Hematopoietic multipotent progenitor cell treated with erythropoietin and hydrocortisone succinate and interleukin-3 and kit ligand, for 4 days (in vitro differentiated cells): ENCODE data around the gene GH2.
"Not testable (repeated sequence)": the region's sequence is repeated elsewhere in the genome, so short reads cannot be mapped to it uniquely, and the experiment has no call there.

Source experiments
- DNase-seq: peaks from one replicate; pipeline ENCODE4 v3.0.0-alpha.2; 2015

Gene GH2

GRCh38 chr17:63881935-63882601, at the start of gene GH2:
Gene GH2, minus strand, starts transcription at chr17:63881944. Its CDS starts 143 bp downstream, at chr17:63881801.
- DNase-seq = peak; percentile 69

DNA sequence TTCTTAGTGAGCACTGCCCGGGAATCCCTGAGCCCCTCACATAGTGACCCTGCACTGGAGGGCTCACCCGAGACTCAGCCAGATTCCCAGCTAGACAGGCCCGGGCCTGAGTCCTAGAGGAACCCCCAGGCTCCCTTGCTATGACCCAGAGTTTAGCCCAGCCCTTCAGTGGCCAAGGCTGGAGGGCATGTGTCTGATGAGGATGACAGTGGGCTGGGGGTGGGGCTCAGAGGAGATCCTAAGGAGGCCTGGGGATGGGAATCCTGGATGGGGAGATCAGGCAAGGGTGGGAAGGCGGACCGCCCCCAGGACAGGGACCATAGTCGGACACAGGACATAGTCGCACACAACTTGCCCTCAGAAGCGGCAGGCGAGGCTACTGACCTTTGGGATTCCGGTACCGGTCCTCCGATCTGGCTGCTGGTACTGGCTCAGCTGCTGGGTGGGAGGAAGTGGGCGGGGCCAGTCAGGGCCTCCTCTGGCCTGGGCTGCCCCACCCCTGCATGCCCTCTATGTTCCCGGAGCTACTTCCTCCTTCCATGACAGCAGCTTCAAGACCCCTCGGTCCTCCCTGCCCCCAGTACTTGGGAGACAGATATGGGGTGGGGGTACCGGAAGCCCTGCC, 49.3 kb upstream of the GH2 start:
- peak; percentile 81 for DNase-seq

- DNase-seq = no peak
These were observed 48.4 kb upstream of the GH2 start for GRCh38 chr17:63929860-63930766.

- no peak for DNase-seq
These were observed 47.4 kb upstream of the GH2 start for GRCh38 chr17:63928966-63929695.

GRCh38 chr17:63928172-63928666, 46.5 kb upstream of the GH2 start:
- DNase-seq = no peak

DNA sequence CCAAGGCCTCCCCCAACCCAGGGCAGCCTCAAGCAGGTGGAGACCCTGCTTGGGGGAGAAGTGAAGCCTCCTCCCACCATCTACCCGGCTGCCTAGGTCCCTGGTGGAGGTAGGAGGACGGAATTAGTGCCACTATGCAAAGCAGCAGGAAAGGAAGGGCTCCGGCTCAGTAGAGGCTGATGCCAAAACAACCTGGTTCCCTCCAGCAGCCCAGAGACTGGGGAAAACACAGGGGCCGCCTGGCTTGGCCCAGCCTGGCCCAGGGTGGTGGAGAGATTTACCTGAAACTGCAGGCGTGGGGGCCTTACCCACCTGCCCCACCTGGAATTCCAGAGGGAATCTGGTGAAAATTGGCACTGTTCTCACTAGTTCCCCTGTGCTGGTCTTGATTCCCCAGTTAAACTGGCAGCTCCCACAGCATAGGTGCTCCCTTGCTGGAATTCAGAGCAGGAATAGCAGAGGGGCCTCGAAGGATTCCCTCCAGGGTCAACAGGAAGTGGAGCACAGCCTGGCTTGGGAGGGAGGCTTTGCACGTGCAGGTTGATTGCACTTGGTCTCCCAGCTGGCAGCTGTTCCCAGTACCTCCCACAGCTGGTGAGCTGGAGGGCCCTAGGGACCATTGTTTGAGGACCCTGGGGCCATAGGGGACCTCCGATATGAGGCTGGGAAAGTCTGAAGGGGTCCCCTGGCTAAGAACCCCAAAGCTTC, 45.9 kb upstream of the GH2 start:
- no peak for DNase-seq

GRCh38 chr17:63926164-63926563, 44.4 kb upstream of the GH2 start:
- no peak for DNase-seq

- no peak for DNase-seq
These were observed 43.9 kb upstream of the GH2 start for GRCh38 chr17:63925615-63926014.

- DNase-seq = not testable (repeated sequence)
These were observed 40.7 kb upstream of the GH2 start for GRCh38 chr17:63922402-63922801.

DNA sequence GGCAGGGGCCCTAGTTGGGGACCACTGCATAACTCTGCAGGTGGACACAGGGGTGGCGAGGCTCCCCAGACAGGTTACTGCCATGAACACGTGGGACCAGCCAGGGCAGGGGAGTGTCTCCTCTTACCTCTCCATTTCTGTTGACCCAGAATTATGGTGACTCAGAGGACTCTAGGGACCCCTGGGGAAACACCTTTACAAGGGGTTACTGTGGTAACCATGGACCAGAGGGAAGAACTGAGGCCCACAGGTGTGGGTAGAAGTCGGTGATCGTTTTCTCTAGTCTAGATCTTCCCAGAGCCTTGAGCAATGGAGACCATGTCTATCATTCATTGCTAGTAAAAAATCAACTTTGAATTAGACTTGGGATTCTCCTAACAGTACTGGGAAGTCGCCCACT, 39.0 kb upstream of the GH2 start:
- not testable (repeated sequence) for DNase-seq

GRCh38 chr17:63920050-63920449, 38.3 kb upstream of the GH2 start:
- DNase-seq = not testable (repeated sequence)

DNA sequence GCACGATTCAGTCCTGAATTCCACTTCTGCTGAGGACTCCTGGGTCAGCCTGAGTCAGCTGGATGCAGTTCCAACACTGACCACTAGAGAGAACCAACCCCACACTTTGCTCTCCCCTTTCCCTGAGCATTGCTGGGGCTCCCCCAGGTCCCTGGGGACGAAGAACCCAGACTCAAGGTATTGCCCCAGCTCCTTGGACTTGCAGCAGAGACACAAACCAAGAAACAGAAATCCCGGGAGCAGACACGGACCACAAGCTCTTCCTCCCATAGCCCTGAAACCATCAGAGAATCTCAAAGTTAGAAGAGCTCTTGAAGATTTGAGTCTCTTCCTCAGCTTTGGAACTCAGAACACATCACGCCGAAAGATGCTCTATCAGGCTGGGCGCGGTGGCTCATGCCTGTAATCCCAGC, 37.6 kb upstream of the GH2 start:
- DNase-seq = peak; percentile 80

DNA sequence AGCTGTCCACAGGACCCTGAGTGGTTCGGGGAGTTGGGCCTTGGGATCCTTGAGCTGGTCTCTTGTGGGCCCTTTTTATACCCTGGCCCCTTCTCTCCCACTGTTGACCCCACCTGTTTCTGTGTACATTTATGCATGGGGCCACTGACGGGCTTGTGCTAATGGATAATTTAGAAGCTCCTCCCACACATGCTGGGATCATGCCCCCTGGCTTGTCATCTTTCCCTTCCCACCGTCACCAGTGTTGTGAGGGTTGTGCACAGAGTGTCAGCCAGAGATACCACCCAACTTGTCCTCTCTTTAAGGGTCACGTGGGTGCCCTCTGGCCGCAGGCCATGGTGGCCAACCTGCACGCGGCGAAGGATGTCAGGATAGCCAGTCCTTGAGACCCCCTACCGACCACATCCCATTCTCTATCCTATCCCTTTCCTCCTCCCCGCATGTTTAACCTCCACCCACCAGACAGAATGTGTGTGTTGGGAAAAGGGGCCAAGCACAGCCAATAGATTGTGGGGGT, 37.1 kb upstream of the GH2 start, which contains the start of gene GH1:
Gene GH1, minus strand, starts transcription at position 51 of the 517 bp plus-strand sequence. CDS start 63 bp downstream, outside the sequence.
- not testable (repeated sequence) for DNase-seq

GRCh38 chr17:63918305-63918704, 36.6 kb upstream of the GH2 start:
- no peak for DNase-seq

- no peak for DNase-seq
These were observed 35.9 kb upstream of the GH2 start for GRCh38 chr17:63917646-63918045.

GRCh38 chr17:63917206-63917605, 35.5 kb upstream of the GH2 start:
- not testable (repeated sequence) for DNase-seq

DNA sequence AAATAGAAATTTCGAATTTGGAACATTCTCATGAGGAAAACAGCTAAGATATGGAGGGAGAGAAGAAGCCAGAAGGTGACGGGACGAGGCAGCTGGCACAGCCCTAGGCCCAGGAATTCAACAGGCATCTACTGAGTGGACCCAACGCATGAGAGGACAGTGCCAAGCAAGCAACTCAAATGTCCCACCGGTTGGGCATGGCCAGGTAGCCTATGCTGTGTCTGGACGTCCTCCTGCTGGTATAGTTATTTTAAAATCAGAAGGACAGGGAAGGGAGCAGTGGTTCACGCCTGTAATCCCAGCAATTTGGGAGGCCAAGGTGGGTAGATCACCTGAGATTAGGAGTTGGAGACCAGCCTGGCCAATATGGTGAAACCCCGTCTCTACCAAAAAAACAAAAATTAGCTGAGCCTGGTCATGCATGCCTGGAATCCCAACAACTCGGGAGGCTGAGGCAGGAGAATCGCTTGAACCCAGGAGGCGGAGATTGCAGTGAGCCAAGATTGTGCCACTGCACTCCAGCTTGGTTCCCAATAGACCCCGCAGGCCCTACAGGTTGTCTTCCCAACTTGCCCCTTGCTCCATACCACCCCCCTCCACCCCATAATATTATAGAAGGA, 34.9 kb upstream of the GH2 start:
- no peak for DNase-seq

GRCh38 chr17:63915753-63916152, 34.0 kb upstream of the GH2 start:
- DNase-seq = not testable (repeated sequence)

DNA sequence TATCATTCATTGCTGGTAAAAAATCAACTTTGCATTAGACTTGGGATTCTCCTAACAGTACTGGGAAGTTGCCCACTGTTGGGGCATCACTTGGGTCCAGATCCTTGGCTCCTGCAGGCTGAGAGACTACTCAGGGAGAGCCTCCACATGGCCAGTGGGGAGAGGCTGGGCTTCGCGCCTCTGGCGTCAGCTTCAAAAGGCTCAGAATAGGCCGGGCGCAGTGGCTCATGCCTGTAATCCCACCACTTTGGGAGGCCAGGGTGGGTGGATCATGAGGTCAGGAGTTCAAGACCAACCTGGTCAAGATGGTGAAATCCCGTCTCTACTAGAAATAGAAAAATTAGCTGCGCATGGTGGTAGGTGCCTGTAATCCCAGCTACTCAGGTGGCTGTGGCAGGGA, 32.7 kb upstream of the GH2 start:
- no peak for DNase-seq

- peak; percentile 61 for DNase-seq
These were observed 29.9 kb upstream of the GH2 start for GRCh38 chr17:63911657-63912100.

DNA sequence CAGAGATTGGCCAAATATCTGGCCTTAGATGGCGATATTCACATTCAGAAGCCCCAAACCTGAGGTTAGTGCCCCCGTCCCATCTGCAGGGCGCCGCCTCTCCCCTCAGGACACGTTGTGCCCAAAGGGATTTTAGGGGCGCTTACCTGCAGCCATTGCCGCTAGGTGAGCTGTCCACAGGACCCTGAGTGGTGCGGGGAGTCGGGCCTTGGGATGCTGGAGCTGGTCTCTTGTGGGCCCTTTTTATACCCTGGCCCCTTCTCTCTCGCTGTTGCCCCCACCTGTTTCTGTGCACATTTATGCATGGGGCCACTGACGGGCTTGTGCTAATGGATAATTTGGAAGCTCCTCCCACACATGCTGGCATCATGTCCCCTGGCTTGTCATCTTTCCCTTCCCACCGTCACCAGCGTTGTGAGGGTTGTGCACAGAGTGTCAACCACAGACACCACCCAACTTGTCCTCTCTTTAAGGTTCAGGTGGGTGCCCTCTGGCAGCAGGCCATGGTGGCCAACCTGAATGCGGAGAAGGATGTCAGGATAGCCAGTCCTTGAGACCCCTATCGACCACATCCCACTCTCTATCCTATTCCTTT, 29.4 kb upstream of the GH2 start, which contains the start of gene CSHL1:
Gene CSHL1, minus strand, starts transcription at position 218 of the 595 bp plus-strand sequence. Its CDS starts 62 bp downstream, at position 156.
- no peak for DNase-seq
